8988T (cell line): Measurements from ENCODE around the gene SMG1.
A peak's percentile ranks its signal among the peaks of the same experiment; 100 is the strongest.
"Not testable (repeated sequence)": the region's sequence is repeated elsewhere in the genome, so short reads cannot be mapped to it uniquely, and the experiment has no call there.

Experiments used
- DNase-seq: peaks from one replicate; pipeline ENCODE4 v3.0.0; 2011

The SMG1 gene

GRCh38 chr16:18925986-18926865, at the start of gene SMG1:
Gene SMG1 (minus strand): TSS chr16:18926408. CDS start chr16:18926041, 367 bp downstream.
- peak; percentile 44 for DNase-seq

- DNase-seq, result no peak
Measured at GRCh38 chr16:18975109-18975508, 48.9 kb upstream of the SMG1 start.

GRCh38 chr16:18969855-18970240, 43.6 kb upstream of the SMG1 start:
- DNase-seq, result no peak

GRCh38 chr16:18969050-18969854, 43.0 kb upstream of the SMG1 start:
- peak; percentile 63 for DNase-seq

GRCh38 chr16:18966791-18967190, 40.6 kb upstream of the SMG1 start:
- DNase-seq, result no peak

GRCh38 chr16:18965555-18965954, 39.3 kb upstream of the SMG1 start:
- DNase-seq, result no peak

- DNase-seq, result no peak
Measured at GRCh38 chr16:18959031-18959505, 32.9 kb upstream of the SMG1 start.

- DNase-seq, result no peak
Measured at GRCh38 chr16:18958621-18959029, 32.4 kb upstream of the SMG1 start.

GRCh38 chr16:18956658-18957241, 30.5 kb upstream of the SMG1 start:
- DNase-seq, result not testable (repeated sequence)

- not testable (repeated sequence) for DNase-seq
Measured at GRCh38 chr16:18955874-18956580, 29.8 kb upstream of the SMG1 start.

- DNase-seq, result no peak
Measured at GRCh38 chr16:18953547-18953946, 27.3 kb upstream of the SMG1 start.

- no peak for DNase-seq
Measured at GRCh38 chr16:18950469-18951185, 24.4 kb upstream of the SMG1 start.

- DNase-seq, result no peak
Measured at GRCh38 chr16:18948372-18949020, 22.3 kb upstream of the SMG1 start.

- DNase-seq, result no peak
Measured at GRCh38 chr16:18945233-18945632, 19.0 kb upstream of the SMG1 start.

GRCh38 chr16:18943414-18943813, 17.2 kb upstream of the SMG1 start:
- DNase-seq, result no peak

- DNase-seq, result no peak
Measured at GRCh38 chr16:18942061-18942460, 15.9 kb upstream of the SMG1 start.

GRCh38 chr16:18941471-18941870, 15.3 kb upstream of the SMG1 start:
- no peak for DNase-seq

- DNase-seq, result no peak
Measured at GRCh38 chr16:18938986-18939385, 12.8 kb upstream of the SMG1 start.

GRCh38 chr16:18937390-18937789, 11.2 kb upstream of the SMG1 start:
- DNase-seq, result no peak

- no peak for DNase-seq
Measured at GRCh38 chr16:18936727-18937340, 10.6 kb upstream of the SMG1 start.

GRCh38 chr16:18933501-18933900, 7.3 kb upstream of the SMG1 start:
- DNase-seq, result no peak
